Lower lobe of right lung (tissue), 2 donors: ENCODE data around the gene PI4KA. TPM values are rescaled to one million over a fixed set of nuclear protein-coding genes. Genes with fewer than 3 reads are reported as not detected.

Experiments used
- ATAC-seq, 2 donors: fragments of 200-7000 bp; cut with Tn5 transposase; one replicate each; pipeline ENCODE4 v1.9.1; 2020 to 2022; ENCODE audit warnings: mild to moderate bottlenecking in 2 of 2, moderate library complexity in 2 of 2
- DNase-seq: peaks from one replicate; pipeline ENCODE4 v3.0.0-alpha.2; 2020
- H3K27ac ChIP-seq: fragments of 200-600 bp; one replicate; pipeline ENCODE4 v1.8.0; 2022
- H3K27me3 ChIP-seq: fragments of 200-600 bp; one replicate; pipeline ENCODE4 v1.8.0; 2022; ENCODE audit warnings: low read depth
- H3K36me3 ChIP-seq: fragments of 200-600 bp; one replicate; pipeline ENCODE4 v1.8.0; 2022; ENCODE audit warnings: mild to moderate bottlenecking
- H3K4me1 ChIP-seq: fragments of 200-600 bp; one replicate; pipeline ENCODE4 v1.8.0; 2022
- H3K4me3 ChIP-seq: fragments of 200-600 bp; one replicate; pipeline ENCODE4 v1.8.0; 2022; ENCODE audit warnings: mild to moderate bottlenecking
- H3K9me3 ChIP-seq: fragments of 200-600 bp; one replicate; pipeline ENCODE4 v1.8.0; 2022
- intact Hi-C: fragments of 100-400 bp; cut with DNase I; formaldehyde crosslinking; loops from one replicate; pipeline ENCODE4 v1.11.0; 2022
- total RNA-seq: library from RNA; stranded (reverse); fragmentation: NEBNext Ultra II Directional; extraction: Animal tissue kit (Norgen Biotek cat#: 25700); gene quantifications from one replicate; pipeline ENCODE4 v1.2.1, GENCODE V29; 2021
- TF ChIP-seq, protein P1 (sequence below): fragments of 200-600 bp; IDR thresholded peaks from one replicate; pipeline ENCODE4 v1.8.0; 2022; ENCODE audit warnings: antibody characterized with exemption, mild to moderate bottlenecking
- donor health status: DM: no; HTN: yes; CAD: no; lungs with severe emphysema.

The PI4KA gene
- total RNA-seq, 1 donor from 2014 or later, result 109 TPM

- DNase-seq, result no peak
- H3K4me1 ChIP-seq, result peaks cover 68% of the 10 kb centered on the region
- H3K27me3 ChIP-seq, result no peaks in the 10 kb centered on the region
- ATAC-seq, result no peak
- no peaks in the 10 kb centered on the region for H3K9me3 ChIP-seq
- intact Hi-C loops, result no loop called here
- H3K36me3 ChIP-seq, result peaks cover 12% of the 10 kb centered on the region
- H3K27ac ChIP-seq, result no peak overlapping the region
- TF ChIP-seq, protein P1, sequence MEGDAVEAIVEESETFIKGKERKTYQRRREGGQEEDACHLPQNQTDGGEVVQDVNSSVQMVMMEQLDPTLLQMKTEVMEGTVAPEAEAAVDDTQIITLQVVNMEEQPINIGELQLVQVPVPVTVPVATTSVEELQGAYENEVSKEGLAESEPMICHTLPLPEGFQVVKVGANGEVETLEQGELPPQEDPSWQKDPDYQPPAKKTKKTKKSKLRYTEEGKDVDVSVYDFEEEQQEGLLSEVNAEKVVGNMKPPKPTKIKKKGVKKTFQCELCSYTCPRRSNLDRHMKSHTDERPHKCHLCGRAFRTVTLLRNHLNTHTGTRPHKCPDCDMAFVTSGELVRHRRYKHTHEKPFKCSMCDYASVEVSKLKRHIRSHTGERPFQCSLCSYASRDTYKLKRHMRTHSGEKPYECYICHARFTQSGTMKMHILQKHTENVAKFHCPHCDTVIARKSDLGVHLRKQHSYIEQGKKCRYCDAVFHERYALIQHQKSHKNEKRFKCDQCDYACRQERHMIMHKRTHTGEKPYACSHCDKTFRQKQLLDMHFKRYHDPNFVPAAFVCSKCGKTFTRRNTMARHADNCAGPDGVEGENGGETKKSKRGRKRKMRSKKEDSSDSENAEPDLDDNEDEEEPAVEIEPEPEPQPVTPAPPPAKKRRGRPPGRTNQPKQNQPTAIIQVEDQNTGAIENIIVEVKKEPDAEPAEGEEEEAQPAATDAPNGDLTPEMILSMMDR, result no peak
- no peak overlapping the region for H3K4me3 ChIP-seq
These were observed 3.9 kb upstream of the PI4KA start for GRCh38 chr22:20862540-20862939.

DNA sequence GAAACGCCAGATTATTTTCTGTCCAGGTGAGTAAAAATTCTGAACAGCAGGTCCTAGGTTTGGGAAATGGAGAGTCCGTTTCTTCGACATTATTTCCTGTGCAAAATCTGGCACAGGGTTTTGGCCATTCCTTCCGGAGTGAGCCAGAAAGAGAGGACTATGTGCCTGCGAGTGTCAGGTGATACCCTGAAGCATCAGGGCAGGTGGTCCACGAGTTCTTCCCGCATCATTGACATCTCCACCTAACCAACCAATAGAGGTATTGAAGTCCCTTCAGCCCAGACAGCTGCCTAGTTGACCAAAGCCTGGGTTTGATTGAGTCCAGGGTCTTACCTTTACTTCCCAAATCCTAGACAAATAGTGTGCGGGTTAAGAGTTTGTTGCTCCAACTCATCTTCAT is 1.0 kb upstream of the PI4KA start:
- Histone ChIP-seq H3K4me1 (peaks cover 63% of the 10 kb centered on the region), H3K4me3 (peak overlapping the region; percentile 94), H3K27me3 (no peaks in the 10 kb centered on the region), H3K36me3 (peaks cover 12% of the 10 kb centered on the region), H3K9me3 (no peaks in the 10 kb centered on the region), H3K27ac (peak overlapping the region; percentile 92)
- TF ChIP-seq, protein P1, result no peak
- DNase-seq, result no peak
- intact Hi-C loops, result no loop called here
- ATAC-seq, result no peak

GRCh38 chr22:20857838-20858614 is 585 bp downstream of the PI4KA start:
- TF ChIP-seq, protein P1, result no peak
- peak overlapping the region; percentile 94 for H3K4me3 ChIP-seq
- DNase-seq (peak; percentile 90), ATAC-seq (peak; percentile 83)
- H3K27ac ChIP-seq, result peak overlapping the region; percentile 92
- H3K9me3 ChIP-seq, result no peaks in the 10 kb centered on the region
- intact Hi-C loops, result no loop called here
- H3K27me3 ChIP-seq, result no peaks in the 10 kb centered on the region
- H3K36me3 ChIP-seq, result peaks cover 6% of the 10 kb centered on the region
- H3K4me1 ChIP-seq, result peaks cover 53% of the 10 kb centered on the region

DNA sequence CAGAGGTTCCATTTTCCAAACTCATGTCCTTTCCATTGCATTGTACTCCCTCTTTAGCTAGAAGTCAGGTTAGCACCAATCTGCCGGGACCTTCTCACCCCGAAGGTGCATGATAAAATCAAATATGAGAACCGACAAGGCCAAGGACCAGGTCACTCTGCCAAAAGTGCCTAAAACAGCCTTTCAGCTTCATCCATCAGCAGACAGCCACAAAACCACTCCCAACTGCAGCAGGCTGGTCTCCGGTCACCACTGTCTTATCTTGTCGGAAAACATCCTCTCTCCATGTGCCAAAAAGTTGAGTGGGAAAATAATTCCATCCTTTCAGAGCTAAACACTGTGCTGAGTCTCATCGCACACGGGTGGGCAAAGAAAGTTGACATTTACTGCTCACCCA is 1.4 kb downstream of the PI4KA start:
- Histone ChIP-seq H3K4me1 (peaks cover 48% of the 10 kb centered on the region), H3K27ac (no peak overlapping the region), H3K9me3 (no peaks in the 10 kb centered on the region), H3K27me3 (no peaks in the 10 kb centered on the region), H3K36me3 (no peaks in the 10 kb centered on the region), H3K4me3 (peak overlapping the region; percentile 94)
- TF ChIP-seq, protein P1, result no peak
- no peak for DNase-seq
- no peak for ATAC-seq
- intact Hi-C loops, result no loop called here

DNA sequence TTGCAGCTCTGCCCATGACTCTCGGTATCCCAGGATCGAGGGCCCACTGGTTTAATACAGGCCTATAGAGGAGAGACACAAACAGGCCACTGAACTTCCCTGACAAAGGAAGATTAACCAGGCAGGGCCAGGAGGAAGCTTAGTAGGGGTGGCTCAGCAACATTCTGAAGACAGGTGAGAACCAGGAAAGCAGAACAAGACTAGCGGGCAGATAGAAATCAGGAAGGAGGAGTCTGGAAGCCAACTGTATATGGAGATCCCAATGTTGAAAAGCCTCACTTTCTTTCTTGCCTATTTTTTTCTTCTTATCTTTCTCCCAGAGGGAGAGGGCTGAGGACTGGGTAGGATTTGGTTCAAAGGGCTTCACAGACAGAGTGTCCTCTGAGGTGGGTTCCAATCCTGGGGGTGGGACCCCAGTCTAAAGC is 5.4 kb downstream of the PI4KA start:
- DNase-seq (no peak), ATAC-seq (no peak)
- Histone ChIP-seq H3K27me3 (no peaks in the 10 kb centered on the region), H3K9me3 (no peaks in the 10 kb centered on the region), H3K27ac (no peak overlapping the region), H3K4me1 (peaks cover 32% of the 10 kb centered on the region), H3K4me3 (no peak overlapping the region), H3K36me3 (no peaks in the 10 kb centered on the region)
- intact Hi-C loops, result no loop called here
- TF ChIP-seq, protein P1, result no peak
